Measurements from ENCODE around the gene SESTD1.

DNA sequence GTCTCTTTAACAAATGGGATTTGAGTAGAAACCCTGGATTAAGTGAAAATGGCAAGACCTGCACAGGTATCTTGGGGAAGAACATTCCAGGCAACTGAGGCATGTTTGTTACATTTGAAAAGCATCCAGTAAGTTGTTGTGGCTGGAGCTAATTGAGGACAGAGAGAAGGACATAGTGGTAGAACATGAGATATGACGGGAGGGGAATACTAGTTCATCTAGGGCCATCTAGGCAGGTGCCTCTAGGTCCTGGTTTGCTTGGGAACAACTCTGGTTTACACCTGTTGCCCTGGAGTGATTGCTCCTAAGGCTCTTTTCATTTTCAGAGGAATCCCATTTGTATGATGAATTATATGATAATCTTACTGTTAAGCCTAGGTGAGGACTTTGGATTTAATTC lies 194.9 kb downstream of the SESTD1 start:
- TF ChIP-seq SRF (CRISPR knock-in tag; IDR thresholded peaks at IDR 0.05) = no peak
- no peak for TF ChIP-seq NCOA4 (IDR thresholded peaks at IDR 0.05; ENCODE audit: partially characterized antibody)
- TF ChIP-seq MED1 (CRISPR knock-in tag; IDR thresholded peaks at IDR 0.05; ENCODE audit: borderline replicate concordance) = no peak
- no peak for TF ChIP-seq GATA2 (CRISPR knock-in tag; IDR thresholded peaks at IDR 0.05)
- TF ChIP-seq HMG20A (CRISPR knock-in tag; conservative IDR thresholded peaks at IDR 0.05) = no peak

All from K562 (cell line).